Measurements from ENCODE around the gene C1QTNF12. TPM values are rescaled to one million over a fixed set of nuclear protein-coding genes. Genes with fewer than 3 reads are reported as not detected.

The C1QTNF12 gene
- total RNA-seq, 1 donor from 2014 or later: 2.6 TPM

Small RNAs within 50 kb of the gene (microRNA-seq; reads per million reads assigned to microRNA genes)
- 0.66 reads per million for gene MIR6726 (ENCODE audit: borderline microRNAs expressed)

Other genes with a start within 250 kb of the C1QTNF12 start
- gene HES4, start 246.6 kb downstream of the C1QTNF12 start, total RNA-seq: 26.8 TPM
- gene ISG15, start 233.2 kb downstream of the C1QTNF12 start, total RNA-seq: 93.6 TPM
- gene AGRN, start 226.6 kb downstream of the C1QTNF12 start, total RNA-seq: 135 TPM
- gene RNF223, start 172.4 kb downstream of the C1QTNF12 start, total RNA-seq: 0.55 TPM
- 9.7 TPM for gene C1orf159, start 130.6 kb downstream of the C1QTNF12 start, total RNA-seq
- not detected for gene TTLL10, start 72.8 kb downstream of the C1QTNF12 start, total RNA-seq
- 0.98 TPM for gene TNFRSF18, start 40.1 kb downstream of the C1QTNF12 start, total RNA-seq
- gene TNFRSF4, start 32.6 kb downstream of the C1QTNF12 start, total RNA-seq: 7.7 TPM
- 132 TPM for gene SDF4, start 14.7 kb downstream of the C1QTNF12 start, total RNA-seq
- 16.7 TPM for gene B3GALT6, start 14.5 kb downstream of the C1QTNF12 start, total RNA-seq
- gene UBE2J2, start 27.1 kb upstream of the C1QTNF12 start, total RNA-seq: 52.5 TPM
- gene SCNN1D, start 33.7 kb upstream of the C1QTNF12 start, total RNA-seq: 3.6 TPM
- 55.2 TPM for gene ACAP3, start 61.2 kb upstream of the C1QTNF12 start, total RNA-seq
- gene PUSL1, start 61.9 kb upstream of the C1QTNF12 start, total RNA-seq: 14.2 TPM
- gene INTS11, start 77.9 kb upstream of the C1QTNF12 start, total RNA-seq: 81.9 TPM
- 20.4 TPM for gene CPTP, start 78.1 kb upstream of the C1QTNF12 start, total RNA-seq
- gene TAS1R3, start 84.6 kb upstream of the C1QTNF12 start, total RNA-seq: 0.32 TPM
- 66.0 TPM for gene DVL1, start 102.7 kb upstream of the C1QTNF12 start, total RNA-seq
- gene MXRA8, start 111.8 kb upstream of the C1QTNF12 start, total RNA-seq: 66.3 TPM
- gene AURKAIP1, start 128.5 kb upstream of the C1QTNF12 start, total RNA-seq: 92.1 TPM
- gene CCNL2, start 152.6 kb upstream of the C1QTNF12 start, total RNA-seq: 165 TPM
- gene MRPL20, start 160.6 kb upstream of the C1QTNF12 start, total RNA-seq: 80.7 TPM
- 21.5 TPM for gene ANKRD65, start 174.6 kb upstream of the C1QTNF12 start, total RNA-seq
- gene VWA1, start 189.0 kb upstream of the C1QTNF12 start, total RNA-seq: 87.4 TPM
- gene ATAD3C, start 203.0 kb upstream of the C1QTNF12 start, total RNA-seq: 10.4 TPM
- gene ATAD3B, start 225.0 kb upstream of the C1QTNF12 start, total RNA-seq: 24.3 TPM

Data from upper lobe of right lung (tissue), 1 donor.